H9 (cell line): Measurements from ENCODE around the gene CABLES1. TPM values are rescaled to one million over a fixed set of nuclear protein-coding genes. Genes with fewer than 3 reads are reported as not detected.
A peak's percentile ranks its signal among the peaks of the same experiment; 100 is the strongest.

Source experiments
- DNase-seq: peaks from one replicate; pipeline ENCODE4 v3.0.0-alpha.2; 2017
- H2AFZ ChIP-seq: one replicate; pipeline ENCODE4 v1.6.1; 2013; ENCODE audit warnings: mild to moderate bottlenecking, low read length, control low read depth, moderate library complexity
- H2AK5ac ChIP-seq: 2 replicates; pipeline ENCODE4 v1.6.1; 2013; ENCODE audit warnings: low read length, control low read depth, mixed read lengths; ENCODE audit not compliant: insufficient read length
- H2BK120ac ChIP-seq: one replicate; pipeline ENCODE4 v1.6.1; 2013; ENCODE audit warnings: low read depth, mild to moderate bottlenecking, low read length, control low read depth, inconsistent platforms; ENCODE audit not compliant: poor library complexity, severe bottlenecking
- H2BK12ac ChIP-seq: 2 replicates; pipeline ENCODE4 v1.6.1; 2013; ENCODE audit warnings: low read length, control low read depth, mixed read lengths, low read depth; ENCODE audit not compliant: insufficient read length
- H2BK15ac ChIP-seq: 2 replicates; pipeline ENCODE4 v1.6.1; 2013; ENCODE audit warnings: low read depth, low read length, control low read depth
- H2BK20ac ChIP-seq: one replicate; pipeline ENCODE4 v1.6.1; 2013; ENCODE audit warnings: low read depth, mild to moderate bottlenecking, low read length, control low read depth, inconsistent platforms; ENCODE audit not compliant: poor library complexity, severe bottlenecking
- H2BK5ac ChIP-seq: 2 replicates; pipeline ENCODE4 v1.6.1; 2013; ENCODE audit warnings: low read length, control low read depth, mixed read lengths; ENCODE audit not compliant: insufficient read length
- H3K14ac ChIP-seq: 2 replicates; pipeline ENCODE4 v1.6.1; 2013; ENCODE audit warnings: low read length, control low read depth; ENCODE audit not compliant: insufficient read depth
- H3K18ac ChIP-seq: 2 replicates; pipeline ENCODE4 v1.6.1; 2013; ENCODE audit warnings: low read depth, mild to moderate bottlenecking, mixed read lengths, low read length, control low read depth; ENCODE audit not compliant: insufficient read length
- H3K23ac ChIP-seq: 2 replicates; pipeline ENCODE4 v1.6.1; 2013; ENCODE audit warnings: low read length, control low read depth, mixed read lengths, low read depth; ENCODE audit not compliant: insufficient read length
- H3K23me2 ChIP-seq: 2 replicates; pipeline ENCODE4 v1.6.1; 2013; ENCODE audit warnings: low read depth, mild to moderate bottlenecking, mixed read lengths, low read length, control low read depth; ENCODE audit not compliant: insufficient read length, poor library complexity, severe bottlenecking
- H3K27ac ChIP-seq: 2 replicates; pipeline ENCODE4 v1.5.1; 2013; ENCODE audit warnings: low read length, control low read depth, mixed read lengths, low read depth; ENCODE audit not compliant: insufficient read length
- H3K27me3 ChIP-seq: 2 replicates; pipeline ENCODE4 v1.6.1; 2013; ENCODE audit warnings: low read length, control low read depth, inconsistent platforms; ENCODE audit not compliant: insufficient read depth
- H3K4ac ChIP-seq: 2 replicates; pipeline ENCODE4 v1.6.1; 2013; ENCODE audit warnings: low read depth, mild to moderate bottlenecking, control low read depth, inconsistent platforms, low read length, moderate library complexity
- H3K4me1 ChIP-seq: 2 replicates; pipeline ENCODE4 v1.6.1; 2013; ENCODE audit warnings: low read length, control low read depth, inconsistent platforms; ENCODE audit not compliant: insufficient read depth
- H3K4me2 ChIP-seq: 2 replicates; pipeline ENCODE4 v1.6.1; 2013; ENCODE audit warnings: low read length, control low read depth, mixed read lengths; ENCODE audit not compliant: insufficient read length, insufficient read depth
- H3K56ac ChIP-seq: 2 replicates; pipeline ENCODE4 v1.6.1; 2013; ENCODE audit warnings: low read depth, mild to moderate bottlenecking, mixed read lengths, low read length, control low read depth; ENCODE audit not compliant: insufficient read length
- H3K79me1 ChIP-seq: 2 replicates; pipeline ENCODE4 v1.6.1; 2013; ENCODE audit warnings: low read depth, mild to moderate bottlenecking, moderate library complexity, low read length, control low read depth, inconsistent platforms; ENCODE audit not compliant: insufficient read depth, poor library complexity, severe bottlenecking
- H3K79me2 ChIP-seq: 2 replicates; pipeline ENCODE4 v1.6.1; 2013; ENCODE audit warnings: low read length, control low read depth, inconsistent platforms; ENCODE audit not compliant: insufficient read depth
- H3K9ac ChIP-seq: 2 replicates; pipeline ENCODE4 v1.6.1; 2013; ENCODE audit warnings: low read length, control low read depth, mixed read lengths; ENCODE audit not compliant: insufficient read length; ENCODE audit errors: extremely low read depth
- H3K9me3 ChIP-seq: one replicate; pipeline ENCODE4 v1.6.1; 2013; ENCODE audit warnings: low read depth, low read length, inconsistent platforms; ENCODE audit not compliant: control insufficient read depth
- H3T11ph ChIP-seq: one replicate; pipeline ENCODE4 v1.6.1; 2013; ENCODE audit warnings: mild to moderate bottlenecking, low read length, control low read depth, inconsistent platforms
- H4K20me1 ChIP-seq: one replicate; pipeline ENCODE4 v1.6.1; 2013; ENCODE audit not compliant: control insufficient read depth, insufficient read length, insufficient read depth
- H4K5ac ChIP-seq: 2 replicates; pipeline ENCODE4 v1.6.1; 2013; ENCODE audit warnings: low read depth, mild to moderate bottlenecking, mixed read lengths, low read length, control low read depth; ENCODE audit not compliant: insufficient read length
- H4K8ac ChIP-seq: replicated peaks from 2 replicates; pipeline ENCODE4 v1.6.1; 2013; ENCODE audit warnings: low read length, control low read depth, mixed read lengths, low read depth; ENCODE audit not compliant: insufficient read length
- H4K91ac ChIP-seq: 2 replicates; pipeline ENCODE4 v1.6.1; 2013; ENCODE audit warnings: low read depth, mild to moderate bottlenecking, moderate library complexity, mixed read lengths, low read length, control low read depth; ENCODE audit not compliant: insufficient read length
- H3K27ac Mint-ChIP-seq, 3 experiments: 2 replicates in 2 of 3; 3 replicates in 1 of 3; pipeline ENCODE4 v1.8.0; 2020 to 2021; ENCODE audit warnings: mixed read lengths in 3 of 3, mild to moderate bottlenecking in 1 of 3, moderate library complexity in 1 of 3
- H3K27me3 Mint-ChIP-seq: 2 replicates; pipeline ENCODE4 v1.8.0; 2021; ENCODE audit warnings: low read depth, mild to moderate bottlenecking, moderate library complexity, mixed read lengths
- H3K36me3 Mint-ChIP-seq, 3 experiments: 2 replicates in 2 of 3; 3 replicates in 1 of 3; pipeline ENCODE4 v1.8.0; 2020 to 2021; ENCODE audit warnings: low read depth in 3 of 3, mixed read lengths in 3 of 3; ENCODE audit not compliant: insufficient read depth in 1 of 3
- H3K4me1 Mint-ChIP-seq, 2 experiments: 2 replicates each; pipeline ENCODE4 v1.8.0; 2020; ENCODE audit warnings: mixed read lengths in 2 of 2
- H3K4me3 Mint-ChIP-seq, 2 experiments: 2 replicates in 1 of 2; 3 replicates in 1 of 2; pipeline ENCODE4 v1.8.0; 2020 to 2021; ENCODE audit warnings: mild to moderate bottlenecking in 2 of 2, mixed read lengths in 2 of 2, moderate library complexity in 1 of 2
- H3K9me3 Mint-ChIP-seq, 2 experiments: 2 replicates in 1 of 2; 3 replicates in 1 of 2; pipeline ENCODE4 v1.8.0; 2020; ENCODE audit warnings: mild to moderate bottlenecking in 2 of 2, mixed read lengths in 2 of 2, moderate library complexity in 1 of 2
- CTCF ChIP-seq: fragments of 200-600 bp; sonication (generic); conservative IDR thresholded peaks from 3 replicates; pipeline ENCODE4 v1.8.0; 2021; ENCODE audit warnings: antibody characterized with exemption, mild to moderate bottlenecking
- WGBS: extraction: QIAGEN DNeasy Blood & Tissue Kit; methylation state at CpG from one replicate; pipeline ENCODE4 v1.1.7; 2013; ENCODE audit warnings: missing lambda C conversion rate, low lambda C conversion rate, mixed read lengths; ENCODE audit not compliant: insufficient read length; ENCODE audit errors: extremely low coverage; 5-methylcytosine and 5-hydroxymethylcytosine counted together
- total RNA-seq: library from RNA; stranded (reverse); gene quantifications from 2 replicates; pipeline ENCODE4 v1.2.1, GENCODE V29; 2021

Gene CABLES1
- total RNA-seq, 1 experiment from 2014 or later = 27.1 TPM

GRCh38 chr18:23253630-23254029 lies 118.3 kb downstream of the CABLES1 start:
- Histone ChIP-seq H3K9me3 (no peaks in the 10 kb centered on the region), H4K5ac (no peak overlapping the region), H3T11ph (no peak overlapping the region), H2BK15ac (no peak overlapping the region), H2BK120ac (no peak overlapping the region), H4K91ac (no peak overlapping the region), H4K8ac (no peak overlapping the region), H3K9ac (no peak overlapping the region), H2AFZ (no peak overlapping the region), H2AK5ac (no peak overlapping the region), H3K27me3 (no peaks in the 10 kb centered on the region), H3K23me2 (no peaks in the 10 kb centered on the region), H3K56ac (no peak overlapping the region), H3K79me2 (no peaks in the 10 kb centered on the region), H3K4ac (no peak overlapping the region), H2BK12ac (no peak overlapping the region), H3K23ac (no peak overlapping the region), H2BK20ac (no peak overlapping the region), H3K79me1 (no peaks in the 10 kb centered on the region), H3K4me2 (no peak overlapping the region), H3K27ac (no peak overlapping the region), H4K20me1 (no peaks in the 10 kb centered on the region), H3K4me1 (no peaks in the 10 kb centered on the region), H2BK5ac (no peak overlapping the region), H3K14ac (no peak overlapping the region), H3K18ac (no peak overlapping the region)
- H3K36me3 Mint-ChIP-seq = peaks cover 57 to 93% (median 82%) of the 10 kb centered on the region in 3 experiments
- H3K4me1 Mint-ChIP-seq = peaks cover 12 to 16% of the 10 kb centered on the region in 2 experiments
- H3K9me3 Mint-ChIP-seq = peaks cover 8 to 10% of the 10 kb centered on the region in 2 experiments; a peak in 4 of 5 replicates
- no CpG with 5 or more reads among the region's 12 CpGs for WGBS
- no peak overlapping the region; a peak in 1 of 5 replicates for H3K4me3 Mint-ChIP-seq
- no peak for DNase-seq
- no peaks in the 10 kb centered on the region for H3K27me3 Mint-ChIP-seq
- H3K27ac Mint-ChIP-seq = peak overlapping the region; percentile 6 to 83 (median 39); a peak in 4 of 7 replicates
- no peak for TF ChIP-seq CTCF
